Measurements from ENCODE around the gene GMFB.

DNA sequence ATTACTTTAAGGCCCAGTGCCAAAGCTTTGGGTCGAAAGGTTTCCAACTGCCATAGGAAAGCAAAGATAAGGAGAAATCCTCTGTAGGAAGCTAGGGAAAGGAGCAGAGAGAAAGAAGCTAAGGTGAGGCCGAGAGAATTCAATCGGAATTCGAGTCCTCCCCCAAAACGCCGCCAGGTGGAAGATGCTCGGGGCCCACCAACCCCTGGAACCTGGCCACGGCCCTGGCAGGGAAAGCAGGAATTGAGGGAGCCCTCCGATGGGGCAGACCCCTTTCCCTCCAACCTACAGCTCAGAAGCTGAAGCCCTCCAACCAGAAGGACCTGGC, 498 bp downstream of the GMFB start:
- TF ChIP-seq CREB5 (CRISPR knock-in tag; IDR thresholded peaks at IDR 0.05; ENCODE audit: low read depth): no peak
- no peak for TF ChIP-seq TSHZ2 (CRISPR knock-in tag; IDR thresholded peaks at IDR 0.05)
- no peak for TF ChIP-seq ZFP3 (CRISPR knock-in tag; IDR thresholded peaks at IDR 0.05)
- no peak for TF ChIP-seq ZFP30 (CRISPR knock-in tag; IDR thresholded peaks at IDR 0.05)
- TF ChIP-seq RARB (CRISPR knock-in tag; IDR thresholded peaks at IDR 0.05): no peak
- no peak for TF ChIP-seq GLIS3 (CRISPR knock-in tag; IDR thresholded peaks at IDR 0.05)
- TF ChIP-seq ISL1 (CRISPR knock-in tag; IDR thresholded peaks at IDR 0.05): no peak
- TF ChIP-seq ZNF8 (CRISPR knock-in tag; IDR thresholded peaks at IDR 0.05): no peak

Measured in SK-N-SH treated with all-trans-retinoic acid at 6 μM for 48 hours (cell line).